Fibroblast of mammary gland (primary cell): Measurements from ENCODE around the gene LENG1.
"Not testable (repeated sequence)": the region's sequence is repeated elsewhere in the genome, so short reads cannot be mapped to it uniquely, and the experiment has no call there.

Experiments
- DNase-seq: peaks from one replicate; pipeline ENCODE4 v3.0.0-alpha.2; 2010; ENCODE audit warnings: low read depth
- H3K4me3 ChIP-seq: 2 replicates; pipeline ENCODE4 v1.5.1; 2011; ENCODE audit warnings: low read depth, mild to moderate bottlenecking, low read length, moderate library complexity; ENCODE audit not compliant: control insufficient read depth
- TF ChIP-seq, protein P1 (sequence below): conservative IDR thresholded peaks from 2 replicates; pipeline ENCODE4 v1.5.1; 2011; ENCODE audit warnings: low read depth, low read length, inconsistent platforms; ENCODE audit not compliant: control insufficient read depth, insufficient read depth

LENG1 gene

GRCh38 chr19:54179921-54180461 lies 20.5 kb upstream of the LENG1 start:
- peak; percentile 35 for DNase-seq
- H3K4me3 ChIP-seq = no peak overlapping the region
- TF ChIP-seq, protein P1, sequence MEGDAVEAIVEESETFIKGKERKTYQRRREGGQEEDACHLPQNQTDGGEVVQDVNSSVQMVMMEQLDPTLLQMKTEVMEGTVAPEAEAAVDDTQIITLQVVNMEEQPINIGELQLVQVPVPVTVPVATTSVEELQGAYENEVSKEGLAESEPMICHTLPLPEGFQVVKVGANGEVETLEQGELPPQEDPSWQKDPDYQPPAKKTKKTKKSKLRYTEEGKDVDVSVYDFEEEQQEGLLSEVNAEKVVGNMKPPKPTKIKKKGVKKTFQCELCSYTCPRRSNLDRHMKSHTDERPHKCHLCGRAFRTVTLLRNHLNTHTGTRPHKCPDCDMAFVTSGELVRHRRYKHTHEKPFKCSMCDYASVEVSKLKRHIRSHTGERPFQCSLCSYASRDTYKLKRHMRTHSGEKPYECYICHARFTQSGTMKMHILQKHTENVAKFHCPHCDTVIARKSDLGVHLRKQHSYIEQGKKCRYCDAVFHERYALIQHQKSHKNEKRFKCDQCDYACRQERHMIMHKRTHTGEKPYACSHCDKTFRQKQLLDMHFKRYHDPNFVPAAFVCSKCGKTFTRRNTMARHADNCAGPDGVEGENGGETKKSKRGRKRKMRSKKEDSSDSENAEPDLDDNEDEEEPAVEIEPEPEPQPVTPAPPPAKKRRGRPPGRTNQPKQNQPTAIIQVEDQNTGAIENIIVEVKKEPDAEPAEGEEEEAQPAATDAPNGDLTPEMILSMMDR = peak; percentile 15

DNA sequence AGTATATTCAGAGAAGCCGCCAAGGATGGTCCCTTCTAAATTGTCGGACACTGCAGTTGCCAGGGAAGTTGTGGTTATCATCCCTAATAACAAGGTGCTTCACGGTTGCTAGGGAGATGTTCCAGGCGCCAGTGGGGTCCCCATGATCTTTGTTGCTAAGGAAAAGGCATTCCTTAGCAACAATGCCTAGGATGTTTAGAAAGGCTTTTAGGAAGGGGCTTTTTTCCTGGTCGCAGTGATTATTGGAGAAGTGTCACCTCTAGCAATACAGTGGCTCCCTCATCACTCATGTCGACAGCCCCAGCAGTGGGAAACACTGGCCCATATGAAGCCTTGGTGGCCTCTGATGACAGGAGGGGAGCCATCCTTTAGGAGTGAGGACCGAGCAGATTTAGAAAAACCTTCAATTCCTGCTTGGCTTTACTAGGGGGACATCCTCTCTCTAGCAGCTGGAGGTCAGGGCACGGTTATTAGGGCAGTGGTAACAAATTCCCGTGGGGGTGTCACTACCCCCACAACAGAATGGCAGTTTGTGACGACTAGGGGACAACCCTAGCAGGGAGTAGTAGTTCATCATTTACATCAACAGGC lies 19.8 kb upstream of the LENG1 start:
- H3K4me3 ChIP-seq = no peak overlapping the region
- DNase-seq = no peak
- TF ChIP-seq, protein P1 = no peak

DNA sequence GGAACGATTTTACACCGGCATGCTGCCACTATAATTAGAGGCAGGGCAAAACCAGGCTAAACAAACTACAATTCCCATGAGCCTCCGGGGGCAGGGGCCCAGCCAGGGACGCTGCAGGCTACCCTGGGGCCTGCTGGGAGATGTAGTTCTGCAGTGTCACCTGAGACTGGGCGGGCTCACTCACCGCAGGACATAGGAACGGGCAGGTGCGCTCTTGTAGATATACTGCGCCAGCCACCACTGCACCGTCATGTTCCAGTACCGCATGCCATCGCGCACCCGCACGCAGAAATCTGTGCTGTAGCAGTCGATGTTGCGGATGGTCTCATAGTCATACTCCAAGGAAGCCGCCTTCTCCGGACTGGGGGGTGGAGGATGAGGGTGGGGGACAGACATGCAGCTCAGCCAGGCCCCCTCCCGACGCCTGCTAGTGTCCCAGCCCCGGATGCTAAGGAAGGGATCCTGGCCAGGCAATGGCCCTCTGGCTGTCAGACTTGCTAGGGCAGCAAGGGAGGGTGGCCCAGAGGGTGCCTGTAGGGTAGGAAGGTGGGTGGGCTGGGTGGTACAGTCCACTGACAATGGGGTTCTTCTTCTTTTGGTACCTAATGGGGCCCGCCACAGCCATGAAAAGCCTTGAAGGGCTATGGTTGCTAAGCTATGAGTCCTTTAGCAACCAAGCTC lies 19.2 kb upstream of the LENG1 start:
- H3K4me3 ChIP-seq = no peak overlapping the region
- TF ChIP-seq, protein P1 = no peak
- no peak for DNase-seq

GRCh38 chr19:54173951-54174834 lies 14.7 kb upstream of the LENG1 start:
- TF ChIP-seq, protein P1 = no peak
- no peak for DNase-seq
- H3K4me3 ChIP-seq = no peak overlapping the region

DNA sequence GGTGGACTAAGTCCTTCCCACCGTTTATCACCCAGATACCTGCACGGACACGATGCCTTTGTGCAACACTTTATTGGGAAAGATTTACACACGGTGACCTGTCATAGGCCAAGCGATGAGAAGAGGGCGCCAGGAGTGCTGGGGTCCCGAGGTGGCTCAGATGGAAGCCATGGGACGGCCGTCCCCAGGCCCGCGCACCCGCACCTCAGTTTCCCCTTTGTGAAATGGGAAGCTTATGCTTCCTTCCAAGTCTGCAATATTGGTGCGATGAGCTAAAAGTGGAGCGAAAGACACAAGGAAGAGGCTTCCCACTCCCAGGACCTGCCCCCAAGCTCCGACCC lies 13.8 kb upstream of the LENG1 start:
- DNase-seq = no peak
- TF ChIP-seq, protein P1 = no peak
- H3K4me3 ChIP-seq = no peak overlapping the region

DNA sequence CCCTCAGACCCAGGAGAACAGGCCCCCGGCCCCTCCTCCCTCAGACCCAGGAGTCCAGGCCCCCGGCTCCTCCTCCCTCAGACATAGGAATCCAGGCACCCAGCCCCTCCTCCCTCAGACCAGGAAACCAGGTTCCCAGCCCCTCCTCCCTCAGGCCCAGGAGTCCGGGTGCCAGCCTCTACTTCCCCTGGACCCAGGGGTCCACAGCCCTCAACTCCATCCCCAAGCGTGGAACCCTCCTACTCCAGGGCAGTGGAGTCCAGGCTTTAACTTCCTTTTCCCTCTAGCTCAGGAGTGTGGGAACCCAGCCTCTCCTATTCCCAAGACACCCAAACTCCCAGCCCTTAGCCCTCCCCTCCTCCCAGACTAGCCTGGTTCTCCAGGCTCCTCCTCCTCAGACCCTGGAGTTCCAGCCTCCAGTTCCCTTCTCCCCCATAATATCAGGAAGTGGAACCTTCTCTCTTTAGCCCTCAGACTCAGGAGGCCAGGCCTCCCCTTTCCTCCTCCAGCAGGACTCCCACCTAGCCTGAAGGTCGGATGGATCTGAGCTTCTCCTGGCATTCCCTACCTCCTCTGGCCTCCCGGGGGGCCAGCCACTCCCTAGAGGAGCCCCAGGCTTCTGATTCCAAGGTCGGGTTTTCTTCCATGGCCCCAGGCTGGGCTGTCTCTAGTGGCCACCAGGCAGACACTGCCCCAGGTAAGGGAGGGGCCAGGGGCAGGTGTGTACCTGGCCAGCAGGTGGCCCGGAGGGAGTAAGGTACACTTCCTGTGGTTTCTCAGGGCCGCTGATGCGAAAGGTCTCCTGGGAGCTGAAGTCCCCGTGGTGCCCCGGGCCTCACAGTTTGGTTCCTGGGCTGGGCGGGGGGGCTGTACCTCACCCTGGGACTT lies 13.2 kb upstream of the LENG1 start, which contains the start of gene TMC4:
TSS of gene TMC4 (minus strand) at position 690 of the 888 bp plus-strand sequence. CDS start at position 647, 43 bp downstream.
- peak; percentile 35 for DNase-seq
- no peak within 1 kb of the TSS for H3K4me3 ChIP-seq
- TF ChIP-seq, protein P1 = no peak

- DNase-seq, H3K4me3 ChIP-seq: not testable (repeated sequence)
These were observed 12.4 kb upstream of the LENG1 start for GRCh38 chr19:54171736-54172431.
